Measurements from ENCODE around the gene S1PR4.

DNA sequence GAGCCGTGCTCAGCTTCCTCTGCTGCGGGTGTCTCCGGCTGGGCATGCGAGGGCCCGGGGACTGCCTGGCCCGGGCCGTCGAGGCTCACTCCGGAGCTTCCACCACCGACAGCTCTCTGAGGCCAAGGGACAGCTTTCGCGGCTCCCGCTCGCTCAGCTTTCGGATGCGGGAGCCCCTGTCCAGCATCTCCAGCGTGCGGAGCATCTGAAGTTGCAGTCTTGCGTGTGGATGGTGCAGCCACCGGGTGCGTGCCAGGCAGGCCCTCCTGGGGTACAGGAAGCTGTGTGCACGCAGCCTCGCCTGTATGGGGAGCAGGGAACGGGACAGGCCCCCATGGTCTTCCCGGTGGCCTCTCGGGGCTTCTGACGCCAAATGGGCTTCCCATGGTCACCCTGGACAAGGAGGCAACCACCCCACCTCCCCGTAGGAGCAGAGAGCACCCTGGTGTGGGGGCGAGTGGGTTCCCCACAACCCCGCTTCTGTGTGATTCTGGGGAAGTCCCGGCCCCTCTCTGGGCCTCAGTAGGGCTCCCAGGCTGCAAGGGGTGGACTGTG is 1.2 kb downstream of the S1PR4 start:
- TF ChIP-seq EZH2phosphoT487 (IDR thresholded peaks at IDR 0.05; ENCODE audit: low read depth, severe bottlenecking, unreplicated experiment) (no peak), EZH2 (IDR thresholded peaks at IDR 0.05; ENCODE audit: borderline replicate concordance) (no peak)
- TF ChIP-seq, protein P1, sequence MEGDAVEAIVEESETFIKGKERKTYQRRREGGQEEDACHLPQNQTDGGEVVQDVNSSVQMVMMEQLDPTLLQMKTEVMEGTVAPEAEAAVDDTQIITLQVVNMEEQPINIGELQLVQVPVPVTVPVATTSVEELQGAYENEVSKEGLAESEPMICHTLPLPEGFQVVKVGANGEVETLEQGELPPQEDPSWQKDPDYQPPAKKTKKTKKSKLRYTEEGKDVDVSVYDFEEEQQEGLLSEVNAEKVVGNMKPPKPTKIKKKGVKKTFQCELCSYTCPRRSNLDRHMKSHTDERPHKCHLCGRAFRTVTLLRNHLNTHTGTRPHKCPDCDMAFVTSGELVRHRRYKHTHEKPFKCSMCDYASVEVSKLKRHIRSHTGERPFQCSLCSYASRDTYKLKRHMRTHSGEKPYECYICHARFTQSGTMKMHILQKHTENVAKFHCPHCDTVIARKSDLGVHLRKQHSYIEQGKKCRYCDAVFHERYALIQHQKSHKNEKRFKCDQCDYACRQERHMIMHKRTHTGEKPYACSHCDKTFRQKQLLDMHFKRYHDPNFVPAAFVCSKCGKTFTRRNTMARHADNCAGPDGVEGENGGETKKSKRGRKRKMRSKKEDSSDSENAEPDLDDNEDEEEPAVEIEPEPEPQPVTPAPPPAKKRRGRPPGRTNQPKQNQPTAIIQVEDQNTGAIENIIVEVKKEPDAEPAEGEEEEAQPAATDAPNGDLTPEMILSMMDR (IDR thresholded peaks at IDR 0.05; ENCODE audit: poor library complexity) = no peak

Measured in hepatocyte (in vitro differentiated cells).